Astrocyte (in vitro differentiated cells and primary cell): ENCODE measurements around the gene TRIM58. TPM values are rescaled to one million over a fixed set of nuclear protein-coding genes. Genes with fewer than 3 reads are reported as not detected.
A peak's percentile ranks its signal among the peaks of the same experiment; 100 is the strongest.

Source experiments
- DNase-seq: peaks from one replicate; pipeline ENCODE4 v3.0.0-alpha.2; 2010; ENCODE audit warnings: low read depth
- FAIRE-seq: peaks from 2 replicates; lab custom pipeline; 2011; peaks lifted over from hg19 to GRCh38; lab: Jason Lieb, UNC
- H2AFZ ChIP-seq: 2 replicates; pipeline ENCODE4 v1.6.0; 2012; ENCODE audit warnings: low read depth, low read length, inconsistent platforms
- H3K27ac ChIP-seq: 2 replicates; pipeline ENCODE4 v1.5.1; 2011; ENCODE audit warnings: low read depth, low read length, inconsistent platforms
- H3K27me3 ChIP-seq: 2 replicates; pipeline ENCODE4 v1.6.0; 2011; ENCODE audit warnings: low read length, inconsistent platforms; ENCODE audit not compliant: insufficient read depth
- H3K36me3 ChIP-seq: 2 replicates; pipeline ENCODE4 v1.5.1; 2011; ENCODE audit warnings: low read length, inconsistent platforms; ENCODE audit not compliant: insufficient read depth
- H3K4me1 ChIP-seq: 2 replicates; pipeline ENCODE4 v1.5.1; 2011; ENCODE audit warnings: low read length, inconsistent platforms; ENCODE audit not compliant: insufficient read depth
- H3K4me2 ChIP-seq: 2 replicates; pipeline ENCODE4 v1.6.0; 2012; ENCODE audit warnings: low read length, inconsistent platforms
- H3K4me3 ChIP-seq: 2 replicates; pipeline ENCODE4 v1.5.1; 2011; ENCODE audit warnings: low read depth, mild to moderate bottlenecking, low read length, inconsistent platforms; ENCODE audit not compliant: insufficient read depth
- H3K79me2 ChIP-seq: 2 replicates; pipeline ENCODE4 v1.6.0; 2012; ENCODE audit warnings: mild to moderate bottlenecking, low read length, inconsistent platforms; ENCODE audit not compliant: insufficient read depth
- H3K9ac ChIP-seq: 2 replicates; pipeline ENCODE4 v1.6.0; 2012; ENCODE audit warnings: mild to moderate bottlenecking, low read length, inconsistent platforms
- H3K9me3 ChIP-seq: 2 replicates; pipeline ENCODE4 v1.5.1; 2012; ENCODE audit warnings: low read depth, mild to moderate bottlenecking, low read length, inconsistent platforms; ENCODE audit not compliant: insufficient read depth
- H4K20me1 ChIP-seq: 2 replicates; pipeline ENCODE4 v1.6.0; 2012; ENCODE audit warnings: low read length, inconsistent platforms; ENCODE audit not compliant: insufficient read depth
- H3K27ac Mint-ChIP-seq: one replicate; pipeline ENCODE4 v1.8.0; 2021; ENCODE audit warnings: mild to moderate bottlenecking, mixed read lengths; ENCODE audit not compliant: unreplicated experiment
- H3K27me3 Mint-ChIP-seq: one replicate; pipeline ENCODE4 v1.8.0; 2021; ENCODE audit warnings: low read depth, mixed read lengths; ENCODE audit not compliant: unreplicated experiment
- H3K36me3 Mint-ChIP-seq: one replicate; pipeline ENCODE4 v1.8.0; 2021; ENCODE audit warnings: low read depth, mixed read lengths; ENCODE audit not compliant: unreplicated experiment
- H3K4me1 Mint-ChIP-seq: one replicate; pipeline ENCODE4 v1.8.0; 2021; ENCODE audit warnings: low read depth, mixed read lengths; ENCODE audit not compliant: unreplicated experiment
- H3K4me3 Mint-ChIP-seq: one replicate; pipeline ENCODE4 v1.8.0; 2021; ENCODE audit warnings: mild to moderate bottlenecking, moderate library complexity, mixed read lengths; ENCODE audit not compliant: unreplicated experiment
- H3K9me3 Mint-ChIP-seq: one replicate; pipeline ENCODE4 v1.8.0; 2021; ENCODE audit warnings: mild to moderate bottlenecking, mixed read lengths; ENCODE audit not compliant: unreplicated experiment
- CTCF ChIP-seq: IDR thresholded peaks from 2 replicates; pipeline ENCODE4 v1.5.1; 2011; ENCODE audit warnings: low read depth, mild to moderate bottlenecking, inconsistent platforms, low read length, moderate library complexity; ENCODE audit not compliant: insufficient read depth
- EZH2 ChIP-seq: IDR thresholded peaks from 2 replicates; pipeline ENCODE4 v1.6.1; 2012; ENCODE audit warnings: mild to moderate bottlenecking, low read length, inconsistent platforms; ENCODE audit not compliant: insufficient read depth
- total RNA-seq: library from RNA; stranded (reverse); gene quantifications from 2 replicates; pipeline ENCODE4 v1.2.1, GENCODE V29; 2021

The TRIM58 gene
- total RNA-seq, 1 donor from 2014 or later, result 31.0 TPM

- FAIRE-seq (no peak), DNase-seq (no peak)
- Histone ChIP-seq H3K4me3 (no peak overlapping the region), H3K27ac (no peak overlapping the region), H2AFZ (no peak overlapping the region), H3K27me3 (no peaks in the 10 kb centered on the region), H3K4me1 (no peaks in the 10 kb centered on the region), H3K9ac (no peak overlapping the region), H3K9me3 (no peaks in the 10 kb centered on the region), H4K20me1 (no peaks in the 10 kb centered on the region), H3K36me3 (no peaks in the 10 kb centered on the region), H3K79me2 (no peaks in the 10 kb centered on the region), H3K4me2 (no peak overlapping the region)
- Mint-ChIP-seq H3K27ac (no peak overlapping the region), H3K27me3 (no peaks in the 10 kb centered on the region), H3K4me1 (no peaks in the 10 kb centered on the region), H3K4me3 (no peak overlapping the region), H3K9me3 (peaks cover 5% of the 10 kb centered on the region), H3K36me3 (no peaks in the 10 kb centered on the region)
- TF ChIP-seq EZH2, result no peak
- TF ChIP-seq CTCF, result no peak
Measured at GRCh38 chr1:247854899-247855545, 2.0 kb upstream of the TRIM58 start.

- no peaks in the 10 kb centered on the region for H3K9me3 ChIP-seq
Measured at GRCh38 chr1:247855911-247856310, 1.1 kb upstream of the TRIM58 start.

More at GRCh38 chr1:247855911-247856310, 1.1 kb upstream of the TRIM58 start:
- H3K4me1 Mint-ChIP-seq, result no peaks in the 10 kb centered on the region
- H3K36me3 Mint-ChIP-seq, result no peaks in the 10 kb centered on the region
- TF ChIP-seq EZH2, result no peak
- TF ChIP-seq CTCF, result no peak
- peaks cover 5% of the 10 kb centered on the region for H3K9me3 Mint-ChIP-seq
- H3K4me2 ChIP-seq, result no peak overlapping the region
- H4K20me1 ChIP-seq, result no peaks in the 10 kb centered on the region
- no peak for DNase-seq
- H3K4me1 ChIP-seq, result no peaks in the 10 kb centered on the region
- H2AFZ ChIP-seq, result no peak overlapping the region
- H3K36me3 ChIP-seq, result no peaks in the 10 kb centered on the region
- H3K4me3 ChIP-seq, result no peak overlapping the region
- H3K4me3 Mint-ChIP-seq, result peak overlapping the region; percentile 75
- no peak for FAIRE-seq
- H3K27ac ChIP-seq, result no peak overlapping the region
- H3K27me3 Mint-ChIP-seq, result no peaks in the 10 kb centered on the region
- no peak overlapping the region for H3K9ac ChIP-seq
- no peak overlapping the region for H3K27ac Mint-ChIP-seq
- H3K79me2 ChIP-seq, result no peaks in the 10 kb centered on the region
- no peaks in the 10 kb centered on the region for H3K27me3 ChIP-seq
